Osteoblast (primary cell): Measurements from ENCODE around the gene ACBD6. TPM values are rescaled to one million over a fixed set of nuclear protein-coding genes. Genes with fewer than 3 reads are reported as not detected.
"Not testable (repeated sequence)": the region's sequence is repeated elsewhere in the genome, so short reads cannot be mapped to it uniquely, and the experiment has no call there.

ENCODE experiments used
- DNase-seq: peaks from one replicate; pipeline ENCODE4 v3.0.0; 2011; ENCODE audit warnings: low spot score, mixed read lengths; ENCODE audit not compliant: insufficient read length; ENCODE audit errors: missing footprints
- H2AFZ ChIP-seq: 2 replicates; pipeline ENCODE4 v1.6.0; 2011; ENCODE audit warnings: mild to moderate bottlenecking, low read length
- H3K27ac ChIP-seq: 2 replicates; pipeline ENCODE4 v1.5.1; 2011; ENCODE audit warnings: mild to moderate bottlenecking, low read depth, low read length, moderate library complexity
- H3K27me3 ChIP-seq: 2 replicates; pipeline ENCODE4 v1.6.0; 2012; ENCODE audit warnings: mild to moderate bottlenecking, control low read depth, inconsistent platforms, low read length, moderate library complexity; ENCODE audit not compliant: insufficient read depth
- H3K36me3 ChIP-seq: 2 replicates; pipeline ENCODE4 v1.5.1; 2011; ENCODE audit warnings: mild to moderate bottlenecking, low read length, control low read depth, moderate library complexity; ENCODE audit not compliant: insufficient read depth
- H3K4me1 ChIP-seq: 2 replicates; pipeline ENCODE4 v1.5.1; 2011; ENCODE audit warnings: mild to moderate bottlenecking, low read length, control low read depth, moderate library complexity; ENCODE audit not compliant: insufficient read depth
- H3K4me2 ChIP-seq: 2 replicates; pipeline ENCODE4 v1.6.0; 2011; ENCODE audit warnings: mild to moderate bottlenecking, low read length; ENCODE audit not compliant: insufficient read depth
- H3K4me3 ChIP-seq: fragments of 200-600 bp; sonication (generic); 3 replicates; pipeline ENCODE4 v1.5.1; 2012; ENCODE audit warnings: mild to moderate bottlenecking, low read length, inconsistent platforms; ENCODE audit not compliant: insufficient read depth
- H3K79me2 ChIP-seq: 2 replicates; pipeline ENCODE4 v1.6.0; 2012; ENCODE audit warnings: mild to moderate bottlenecking, low read length, control low read depth, inconsistent platforms; ENCODE audit not compliant: insufficient read depth
- H3K9me3 ChIP-seq: 2 replicates; pipeline ENCODE4 v1.5.1; 2011; ENCODE audit warnings: low read depth, low read length, control low read depth
- H4K20me1 ChIP-seq: 2 replicates; pipeline ENCODE4 v1.6.0; 2012; ENCODE audit warnings: mild to moderate bottlenecking, low read length, control low read depth; ENCODE audit not compliant: insufficient read depth
- CTCF ChIP-seq: IDR thresholded peaks from 2 replicates; pipeline ENCODE4 v1.5.1; 2011; ENCODE audit warnings: mild to moderate bottlenecking, low read depth, low read length, moderate library complexity; ENCODE audit errors: extremely low read depth
- total RNA-seq: library from RNA; depleted of rRNA; stranded (reverse); fragments of >200 nt; gene quantifications from 2 replicates; pipeline ENCODE4 v1.2.3, GENCODE V29; 2012

The ACBD6 gene
- total RNA-seq, 1 donor: 55.7 TPM

DNA sequence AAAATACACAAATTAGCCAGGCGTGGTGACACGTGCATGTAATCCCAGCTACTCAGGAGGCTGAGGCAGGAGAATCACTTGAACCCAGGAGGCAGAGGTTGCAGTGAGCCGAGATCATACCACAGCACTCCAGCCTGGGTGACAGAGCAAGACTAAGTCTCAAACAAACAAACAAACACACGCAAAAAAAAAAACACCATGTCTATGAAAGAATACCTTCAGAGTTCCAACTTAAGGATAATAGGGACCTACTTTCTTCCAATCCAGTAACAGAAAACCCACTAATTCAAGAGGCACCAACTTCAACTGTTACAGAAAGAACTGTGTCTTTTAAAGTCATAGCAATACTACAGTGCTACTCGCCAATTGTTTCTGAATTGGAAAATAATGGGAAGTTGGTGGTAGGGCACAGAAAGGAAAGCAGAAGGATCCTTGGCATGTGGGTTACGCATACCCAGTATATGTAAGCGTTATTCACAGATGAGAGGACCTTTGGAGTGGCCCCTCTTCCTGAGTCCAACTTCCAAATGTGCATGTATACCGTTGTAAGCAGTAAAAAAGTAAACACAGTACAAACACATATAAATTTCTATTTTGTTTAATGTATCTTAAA, 87.0 kb downstream of the ACBD6 start:
- TF ChIP-seq CTCF: no peak
- DNase-seq: no peak
- no peaks in the 10 kb centered on the region for H3K9me3 ChIP-seq
- H3K36me3 ChIP-seq: no peaks in the 10 kb centered on the region
- H3K4me2 ChIP-seq: no peak overlapping the region
- no peaks in the 10 kb centered on the region for H3K4me1 ChIP-seq
- H3K27ac ChIP-seq: no peak overlapping the region
- H3K27me3 ChIP-seq: no peaks in the 10 kb centered on the region
- H2AFZ ChIP-seq: no peak overlapping the region
- H4K20me1 ChIP-seq: peaks cover 2% of the 10 kb centered on the region
- peaks cover 2% of the 10 kb centered on the region for H3K79me2 ChIP-seq
- no peak overlapping the region for H3K4me3 ChIP-seq

DNA sequence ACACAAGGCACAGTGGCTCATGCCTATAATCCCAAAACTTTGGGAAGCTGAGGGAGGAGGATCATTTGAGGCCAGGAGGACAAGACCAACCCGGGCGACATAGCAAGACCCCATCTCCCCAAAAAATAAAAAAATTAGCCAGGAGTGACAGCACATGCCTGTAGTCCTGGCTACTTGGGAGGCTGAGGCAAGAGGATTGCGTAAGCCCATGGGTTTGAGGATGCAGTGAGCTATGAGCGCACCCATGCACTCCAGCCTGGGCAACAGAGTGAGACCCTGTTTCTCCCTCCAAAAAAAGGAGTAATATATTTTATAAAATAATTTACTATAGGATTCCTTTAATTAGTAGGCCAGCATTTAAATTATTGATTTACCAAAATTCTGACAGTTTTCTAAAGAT, 89.8 kb downstream of the ACBD6 start:
- no peaks in the 10 kb centered on the region for H3K9me3 ChIP-seq
- H4K20me1 ChIP-seq: peaks cover 2% of the 10 kb centered on the region
- no peak for TF ChIP-seq CTCF
- H3K4me1 ChIP-seq: no peaks in the 10 kb centered on the region
- DNase-seq: no peak
- H3K4me2 ChIP-seq: no peak overlapping the region
- H3K27ac ChIP-seq: no peak overlapping the region
- H3K36me3 ChIP-seq: no peaks in the 10 kb centered on the region
- no peak overlapping the region for H2AFZ ChIP-seq
- no peaks in the 10 kb centered on the region for H3K27me3 ChIP-seq
- no peak overlapping the region for H3K4me3 ChIP-seq
- peaks cover 2% of the 10 kb centered on the region for H3K79me2 ChIP-seq

- not testable (repeated sequence) for H3K27ac ChIP-seq, H3K9me3 ChIP-seq, H3K79me2 ChIP-seq, H4K20me1 ChIP-seq, H3K4me1 ChIP-seq, H3K4me2 ChIP-seq, H3K36me3 ChIP-seq, H2AFZ ChIP-seq, DNase-seq, H3K4me3 ChIP-seq, H3K27me3 ChIP-seq
These were observed 94.2 kb downstream of the ACBD6 start for GRCh38 chr1:180408128-180408527.

GRCh38 chr1:180407051-180407450, 95.3 kb downstream of the ACBD6 start:
- Histone ChIP-seq H3K4me1 (no peaks in the 10 kb centered on the region), H3K4me3 (no peak overlapping the region), H3K79me2 (no peaks in the 10 kb centered on the region), H3K27ac (no peak overlapping the region), H3K36me3 (no peaks in the 10 kb centered on the region), H3K4me2 (no peak overlapping the region), H3K27me3 (no peaks in the 10 kb centered on the region), H4K20me1 (no peaks in the 10 kb centered on the region), H3K9me3 (no peaks in the 10 kb centered on the region), H2AFZ (no peak overlapping the region)
- no peak for TF ChIP-seq CTCF
- DNase-seq: no peak
